ENCODE measurements around the gene C9orf85.
"Not testable (repeated sequence)": the region's sequence is repeated elsewhere in the genome, so short reads cannot be mapped to it uniquely, and the experiment has no call there.

Gene C9orf85

GRCh38 chr9:71937898-71938297, 26.5 kb downstream of the C9orf85 start:
- Mint-ChIP-seq H3K4me3 (no peak overlapping the region), H3K27ac (no peak overlapping the region), H3K36me3 (ENCODE audit: low read depth) (peaks cover 3% of the 10 kb centered on the region), H3K27me3 (ENCODE audit: low read depth, poor library complexity) (no peaks in the 10 kb centered on the region), H3K9me3 (peaks cover 2% of the 10 kb centered on the region), H3K4me1 (no peaks in the 10 kb centered on the region)
- no peak for DNase-seq
- TF ChIP-seq CTCF (IDR thresholded peaks at IDR 0.05) = no peak

- no peak for DNase-seq
- TF ChIP-seq CTCF (IDR thresholded peaks at IDR 0.05) = no peak
- Mint-ChIP-seq H3K36me3 (ENCODE audit: low read depth) (no peaks in the 10 kb centered on the region), H3K27me3 (ENCODE audit: low read depth, poor library complexity) (no peaks in the 10 kb centered on the region), H3K4me3 (no peak overlapping the region), H3K9me3 (no peaks in the 10 kb centered on the region), H3K27ac (no peak overlapping the region), H3K4me1 (no peaks in the 10 kb centered on the region)
Measured at GRCh38 chr9:71941060-71941568, 29.7 kb downstream of the C9orf85 start.

- no peak for DNase-seq
- no peaks in the 10 kb centered on the region for H3K27me3 Mint-ChIP-seq (ENCODE audit: low read depth, poor library complexity)
- no peak for TF ChIP-seq CTCF (IDR thresholded peaks at IDR 0.05)
- H3K27ac Mint-ChIP-seq = peak overlapping the region; percentile 41
- H3K4me3 Mint-ChIP-seq = no peak overlapping the region
- no peaks in the 10 kb centered on the region for H3K4me1 Mint-ChIP-seq
- peaks cover 3% of the 10 kb centered on the region for H3K36me3 Mint-ChIP-seq (ENCODE audit: low read depth)
- H3K9me3 Mint-ChIP-seq = no peaks in the 10 kb centered on the region
Measured at GRCh38 chr9:71941998-71942567, 30.6 kb downstream of the C9orf85 start.

- no peak for DNase-seq
- no peaks in the 10 kb centered on the region for H3K4me1 Mint-ChIP-seq
- no peaks in the 10 kb centered on the region for H3K9me3 Mint-ChIP-seq
- H3K27ac Mint-ChIP-seq = no peak overlapping the region
- no peaks in the 10 kb centered on the region for H3K27me3 Mint-ChIP-seq (ENCODE audit: low read depth, poor library complexity)
- peaks cover 21% of the 10 kb centered on the region for H3K36me3 Mint-ChIP-seq (ENCODE audit: low read depth)
- H3K4me3 Mint-ChIP-seq = no peak overlapping the region
- no peak for TF ChIP-seq CTCF (IDR thresholded peaks at IDR 0.05)
Measured at GRCh38 chr9:71944754-71945375, 33.4 kb downstream of the C9orf85 start.

GRCh38 chr9:71954652-71955051, 43.2 kb downstream of the C9orf85 start:
- H3K4me1 Mint-ChIP-seq; H3K4me3 Mint-ChIP-seq; DNase-seq; H3K36me3 Mint-ChIP-seq (ENCODE audit: low read depth); H3K27me3 Mint-ChIP-seq (ENCODE audit: low read depth, poor library complexity); H3K9me3 Mint-ChIP-seq: not testable (repeated sequence)
- peak overlapping the region; percentile 91 for H3K27ac Mint-ChIP-seq

GRCh38 chr9:71955300-71955915, 44.0 kb downstream of the C9orf85 start:
- Mint-ChIP-seq H3K27me3 (ENCODE audit: low read depth, poor library complexity) (no peaks in the 10 kb centered on the region), H3K36me3 (ENCODE audit: low read depth) (peaks cover 12% of the 10 kb centered on the region), H3K9me3 (no peaks in the 10 kb centered on the region), H3K4me3 (no peak overlapping the region), H3K4me1 (no peaks in the 10 kb centered on the region), H3K27ac (no peak overlapping the region)
- no peak for TF ChIP-seq CTCF (IDR thresholded peaks at IDR 0.05)
- no peak for DNase-seq
